ENCODE results near the gene FFAR2.

GRCh38 chr19:35445826-35446593 is 2.0 kb upstream of the FFAR2 start:
- TF ChIP-seq, protein P1, sequence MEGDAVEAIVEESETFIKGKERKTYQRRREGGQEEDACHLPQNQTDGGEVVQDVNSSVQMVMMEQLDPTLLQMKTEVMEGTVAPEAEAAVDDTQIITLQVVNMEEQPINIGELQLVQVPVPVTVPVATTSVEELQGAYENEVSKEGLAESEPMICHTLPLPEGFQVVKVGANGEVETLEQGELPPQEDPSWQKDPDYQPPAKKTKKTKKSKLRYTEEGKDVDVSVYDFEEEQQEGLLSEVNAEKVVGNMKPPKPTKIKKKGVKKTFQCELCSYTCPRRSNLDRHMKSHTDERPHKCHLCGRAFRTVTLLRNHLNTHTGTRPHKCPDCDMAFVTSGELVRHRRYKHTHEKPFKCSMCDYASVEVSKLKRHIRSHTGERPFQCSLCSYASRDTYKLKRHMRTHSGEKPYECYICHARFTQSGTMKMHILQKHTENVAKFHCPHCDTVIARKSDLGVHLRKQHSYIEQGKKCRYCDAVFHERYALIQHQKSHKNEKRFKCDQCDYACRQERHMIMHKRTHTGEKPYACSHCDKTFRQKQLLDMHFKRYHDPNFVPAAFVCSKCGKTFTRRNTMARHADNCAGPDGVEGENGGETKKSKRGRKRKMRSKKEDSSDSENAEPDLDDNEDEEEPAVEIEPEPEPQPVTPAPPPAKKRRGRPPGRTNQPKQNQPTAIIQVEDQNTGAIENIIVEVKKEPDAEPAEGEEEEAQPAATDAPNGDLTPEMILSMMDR (IDR thresholded peaks at IDR 0.05), result no peak
- TF ChIP-seq POLR2AphosphoS5 (IDR thresholded peaks at IDR 0.05) (no peak), POLR2A (IDR thresholded peaks at IDR 0.05) (no peak), EP300 (IDR thresholded peaks at IDR 0.05) (no peak)
